Lower leg skin (tissue), 3 donors: Measurements from ENCODE around the gene RBM26.

Source experiments
- POLR2A ChIP-seq, 2 donors: fragments of 450-650 bp; IDR thresholded peaks; one replicate each; pipeline ENCODE4 v1.6.1; 2016 to 2017; ENCODE audit warnings: antibody characterized with exemption in 2 of 2, mild to moderate bottlenecking in 1 of 2, moderate library complexity in 1 of 2
- TF ChIP-seq, protein P1 (sequence below), 3 donors: fragments of 450-650 bp; IDR thresholded peaks; one replicate each; pipeline ENCODE4 v1.5.1; 2016; ENCODE audit warnings: antibody characterized with exemption in 3 of 3, mild to moderate bottlenecking in 3 of 3, moderate library complexity in 2 of 3

DNA sequence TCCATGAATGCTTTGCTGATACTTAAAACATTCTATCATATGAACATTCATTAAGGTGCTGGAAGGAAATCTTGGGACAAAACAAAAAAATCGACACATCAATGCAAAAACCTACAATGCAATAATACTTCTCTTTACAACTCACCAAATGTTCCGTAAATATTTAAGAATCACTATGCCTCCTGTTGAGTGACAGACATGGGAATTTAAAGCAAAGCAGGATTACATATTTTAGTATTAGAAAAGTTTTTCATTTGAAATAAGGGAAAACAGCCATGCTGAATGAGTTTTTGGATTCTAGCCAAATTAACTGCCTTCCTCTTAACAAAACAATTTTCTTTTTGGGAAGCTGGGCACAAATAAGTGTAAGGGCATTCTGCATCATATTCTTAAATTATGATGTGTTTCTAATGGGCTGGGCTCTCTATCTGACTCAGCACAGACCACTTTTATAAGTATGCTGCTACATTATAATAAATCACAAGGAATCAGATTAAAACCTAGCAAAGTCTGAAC is 93.7 kb downstream of the RBM26 start:
- TF ChIP-seq, protein P1, sequence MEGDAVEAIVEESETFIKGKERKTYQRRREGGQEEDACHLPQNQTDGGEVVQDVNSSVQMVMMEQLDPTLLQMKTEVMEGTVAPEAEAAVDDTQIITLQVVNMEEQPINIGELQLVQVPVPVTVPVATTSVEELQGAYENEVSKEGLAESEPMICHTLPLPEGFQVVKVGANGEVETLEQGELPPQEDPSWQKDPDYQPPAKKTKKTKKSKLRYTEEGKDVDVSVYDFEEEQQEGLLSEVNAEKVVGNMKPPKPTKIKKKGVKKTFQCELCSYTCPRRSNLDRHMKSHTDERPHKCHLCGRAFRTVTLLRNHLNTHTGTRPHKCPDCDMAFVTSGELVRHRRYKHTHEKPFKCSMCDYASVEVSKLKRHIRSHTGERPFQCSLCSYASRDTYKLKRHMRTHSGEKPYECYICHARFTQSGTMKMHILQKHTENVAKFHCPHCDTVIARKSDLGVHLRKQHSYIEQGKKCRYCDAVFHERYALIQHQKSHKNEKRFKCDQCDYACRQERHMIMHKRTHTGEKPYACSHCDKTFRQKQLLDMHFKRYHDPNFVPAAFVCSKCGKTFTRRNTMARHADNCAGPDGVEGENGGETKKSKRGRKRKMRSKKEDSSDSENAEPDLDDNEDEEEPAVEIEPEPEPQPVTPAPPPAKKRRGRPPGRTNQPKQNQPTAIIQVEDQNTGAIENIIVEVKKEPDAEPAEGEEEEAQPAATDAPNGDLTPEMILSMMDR (IDR thresholded peaks at IDR 0.05): no peak
- TF ChIP-seq POLR2A (IDR thresholded peaks at IDR 0.05): no peak
